GM19351 (cell line): ENCODE data around the gene RELN.
"Not testable (repeated sequence)": the region's sequence is repeated elsewhere in the genome, so short reads cannot be mapped to it uniquely, and the experiment has no call there.

Source experiments
- ATAC-seq: cut with Tn5 transposase; IDR thresholded peaks from one replicate; pipeline ENCODE4 v1.9.1; 2021; ENCODE audit warnings: mild to moderate bottlenecking, moderate library complexity; ENCODE audit not compliant: unreplicated experiment

The RELN gene

DNA sequence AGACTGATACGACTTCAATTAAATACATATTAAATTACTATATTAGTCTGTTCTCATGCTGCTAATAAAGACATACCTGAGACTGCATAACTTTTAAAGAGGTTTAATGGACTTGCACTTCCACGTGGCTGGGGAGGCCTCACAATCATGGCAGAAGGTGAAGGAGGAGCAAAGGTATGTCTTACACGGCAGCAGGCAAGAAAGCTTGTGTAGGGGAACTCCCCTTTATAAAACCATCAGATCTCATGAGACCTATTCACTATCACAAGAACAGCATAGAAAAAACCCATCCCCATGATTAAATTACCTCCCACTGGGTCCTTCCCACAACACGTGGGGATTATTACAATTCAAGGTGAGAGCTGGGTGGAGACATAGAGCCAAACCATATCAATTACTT is 92.6 kb downstream of the RELN start:
- ATAC-seq, result not testable (repeated sequence)

DNA sequence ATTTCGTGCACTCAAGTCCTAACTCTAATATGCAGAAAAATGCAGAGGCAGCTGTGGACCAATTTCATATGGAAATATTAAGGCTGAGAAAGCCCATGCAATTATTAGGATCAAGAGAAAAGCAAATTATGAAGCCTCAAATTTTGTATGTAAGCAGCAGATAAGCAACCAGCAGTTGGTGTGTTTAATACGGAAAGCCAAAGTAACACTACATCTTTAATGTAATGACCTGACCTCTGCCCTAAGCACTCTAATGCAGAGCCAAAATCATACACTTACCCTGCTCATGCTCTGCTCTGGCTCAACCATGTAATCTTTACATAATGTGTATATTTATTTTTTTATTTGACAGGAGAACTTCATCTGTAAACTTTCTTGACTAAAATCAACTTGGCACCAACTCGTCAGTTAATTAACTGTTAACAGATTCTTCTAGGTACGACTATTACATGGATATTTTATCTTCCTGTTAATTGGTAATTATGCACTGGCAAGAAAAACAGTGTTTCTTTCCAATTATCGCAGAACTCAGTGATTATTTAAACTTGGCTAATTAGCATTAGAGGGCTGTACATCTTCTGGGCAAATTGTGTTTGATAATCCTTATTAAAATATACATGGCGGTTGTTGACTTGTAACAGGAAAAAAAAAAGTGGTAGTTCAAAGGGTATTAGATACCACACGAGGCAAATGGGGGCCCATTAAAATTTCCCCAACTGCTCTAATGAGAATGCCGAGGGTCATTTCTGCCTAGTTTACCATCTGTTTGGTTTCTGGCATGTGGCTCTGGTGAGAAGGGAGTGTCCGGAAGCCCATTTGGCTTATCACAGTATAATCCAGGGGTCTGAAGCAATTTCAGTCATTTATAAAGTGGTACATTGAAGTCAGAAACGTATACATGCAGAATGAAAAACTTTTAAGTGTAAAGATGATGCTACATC is 94.5 kb downstream of the RELN start:
- no peak for ATAC-seq

DNA sequence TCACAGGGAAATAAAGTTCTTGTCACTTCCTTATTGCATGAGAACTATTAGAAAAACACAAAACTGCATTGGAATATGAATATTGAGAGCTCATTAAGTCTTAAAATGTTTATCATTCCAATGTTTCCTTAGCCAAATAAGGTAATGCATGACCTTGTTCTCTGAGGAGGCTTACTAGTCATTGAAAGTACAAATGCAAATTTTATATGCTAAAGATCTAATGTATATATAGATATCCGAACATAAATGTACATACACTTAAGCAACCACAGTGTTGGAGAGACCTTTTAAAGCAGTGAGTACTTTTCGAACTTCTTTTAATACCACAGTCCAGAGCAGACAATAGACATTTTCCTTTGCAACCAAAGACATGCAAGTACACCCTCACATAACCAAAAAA is 96.1 kb downstream of the RELN start:
- ATAC-seq, result no peak

DNA sequence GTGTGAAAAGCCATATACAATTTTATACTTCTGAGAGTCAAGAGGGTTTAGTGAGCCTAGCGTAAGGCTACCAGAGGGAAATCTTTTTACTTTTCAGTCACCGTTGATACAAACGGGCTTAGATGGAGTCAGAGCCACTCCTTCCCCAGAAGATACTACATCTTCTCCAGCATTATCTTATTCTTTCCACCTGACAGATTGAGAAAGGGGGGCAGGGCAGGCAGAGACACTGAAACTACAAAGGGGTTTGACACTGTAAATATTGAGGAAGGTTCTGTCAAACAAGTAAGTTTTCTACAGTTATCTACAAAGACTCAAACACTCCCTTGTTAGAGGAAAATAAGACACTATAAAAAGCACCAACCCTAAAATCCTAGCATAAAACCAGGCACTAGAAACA is 100.0 kb downstream of the RELN start:
- ATAC-seq, result no peak

DNA sequence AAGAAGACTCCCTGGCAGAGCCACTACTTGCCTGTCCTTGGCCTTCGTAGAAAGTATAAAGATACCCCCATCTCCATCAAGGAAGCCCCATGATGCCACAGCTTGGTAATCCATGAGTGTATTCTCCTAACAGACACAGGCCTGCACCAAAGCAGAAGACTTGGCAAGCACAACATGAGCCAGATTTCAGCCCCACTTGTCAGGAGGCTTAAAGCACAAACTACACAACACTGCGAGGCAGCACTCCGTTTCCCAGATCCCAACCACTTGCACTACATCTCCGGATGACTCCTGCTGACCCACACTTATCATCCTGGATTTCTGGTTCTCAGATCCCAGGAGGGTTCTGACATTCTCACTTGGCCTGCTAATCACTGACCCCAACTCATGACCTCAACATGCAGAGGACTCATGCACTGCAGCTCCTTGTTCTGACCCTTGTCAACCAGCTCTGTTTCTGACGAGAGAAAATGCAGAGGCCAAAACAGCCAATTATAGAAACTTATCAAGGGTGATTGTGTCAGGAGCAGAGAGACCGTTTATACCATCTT is 100.8 kb downstream of the RELN start:
- ATAC-seq, result no peak

DNA sequence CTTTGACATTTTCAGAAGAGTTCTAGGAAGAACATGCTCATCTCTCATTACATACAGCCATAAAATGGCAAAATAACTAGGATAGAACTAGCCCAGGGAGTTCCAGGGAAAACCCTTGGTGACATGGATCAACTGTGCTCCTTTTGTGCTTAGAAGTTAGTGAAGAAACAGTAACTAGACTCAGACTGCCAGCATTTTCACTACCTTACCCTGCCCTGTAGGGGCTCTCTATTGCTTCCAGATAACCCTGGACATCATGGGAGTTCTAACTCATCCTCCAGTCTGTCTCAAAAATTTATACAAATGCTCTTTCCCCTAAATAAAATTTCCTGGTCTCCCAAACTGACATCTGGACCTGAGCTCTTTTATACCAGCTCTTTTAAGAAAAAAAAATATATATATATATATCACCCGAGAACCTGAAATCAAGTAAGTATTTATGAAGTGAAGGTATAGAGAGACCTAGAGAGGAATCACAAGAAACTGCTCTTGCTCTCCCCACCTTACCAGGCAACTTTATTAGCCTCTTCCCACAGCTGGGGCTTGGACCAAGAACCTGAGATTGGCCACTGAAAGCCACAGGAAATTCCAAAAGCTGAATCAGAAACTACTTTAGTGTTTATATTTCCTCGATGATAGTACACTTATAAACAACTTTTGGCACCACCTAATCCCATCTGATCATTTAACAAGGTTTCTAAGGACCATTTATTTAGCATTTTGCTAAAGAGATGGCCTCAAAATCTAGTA is 101.4 kb downstream of the RELN start:
- no peak for ATAC-seq

DNA sequence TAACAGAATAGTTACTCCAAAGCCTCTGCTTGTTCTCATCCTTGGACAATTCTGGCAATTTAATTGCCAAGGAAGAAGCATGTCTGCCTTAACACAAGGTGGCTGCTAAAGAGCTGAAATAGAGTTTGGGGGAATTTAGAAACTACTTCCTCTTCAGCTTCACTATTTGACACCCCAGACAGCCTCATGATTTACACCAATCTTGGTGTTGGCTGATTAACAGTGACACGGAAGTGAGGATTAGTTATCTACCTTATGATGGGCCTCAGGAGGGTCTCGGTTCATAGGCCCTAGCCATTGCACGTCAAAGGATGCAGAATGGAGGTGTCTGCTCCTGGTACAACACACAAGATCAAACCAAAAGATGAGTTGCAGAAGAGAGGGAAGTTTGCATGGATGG is 102.4 kb downstream of the RELN start:
- no peak for ATAC-seq

DNA sequence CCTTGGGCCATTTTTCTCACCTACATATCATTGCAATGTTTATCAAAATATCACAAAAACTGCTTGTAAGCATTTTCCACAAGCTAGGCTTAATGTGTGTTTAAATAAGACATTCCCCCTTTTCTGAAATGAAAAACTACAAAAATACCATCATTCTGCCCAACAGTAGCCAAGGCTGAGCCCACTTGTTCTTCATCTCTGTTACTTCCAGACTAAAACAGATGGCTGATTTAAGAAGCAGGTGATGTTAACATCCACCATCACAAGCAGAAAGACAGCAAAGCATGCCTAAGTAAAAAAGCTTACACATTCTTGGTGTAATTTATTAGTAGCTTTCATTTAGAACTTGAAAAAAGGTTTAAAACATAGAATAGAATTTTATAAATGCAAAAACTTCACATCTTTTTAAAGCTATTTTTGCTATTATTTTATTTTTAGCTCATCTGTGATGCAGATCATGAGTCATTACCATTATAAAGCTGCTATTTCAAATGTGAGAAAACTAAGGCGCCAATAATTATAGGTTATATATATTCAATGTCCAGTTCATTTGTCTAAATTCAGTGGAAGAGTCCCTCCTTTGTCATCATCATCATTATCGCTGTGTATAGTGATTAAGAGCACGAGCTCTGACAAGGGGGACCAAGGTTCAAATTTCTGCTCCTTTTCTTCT is 109.4 kb downstream of the RELN start:
- no peak for ATAC-seq

DNA sequence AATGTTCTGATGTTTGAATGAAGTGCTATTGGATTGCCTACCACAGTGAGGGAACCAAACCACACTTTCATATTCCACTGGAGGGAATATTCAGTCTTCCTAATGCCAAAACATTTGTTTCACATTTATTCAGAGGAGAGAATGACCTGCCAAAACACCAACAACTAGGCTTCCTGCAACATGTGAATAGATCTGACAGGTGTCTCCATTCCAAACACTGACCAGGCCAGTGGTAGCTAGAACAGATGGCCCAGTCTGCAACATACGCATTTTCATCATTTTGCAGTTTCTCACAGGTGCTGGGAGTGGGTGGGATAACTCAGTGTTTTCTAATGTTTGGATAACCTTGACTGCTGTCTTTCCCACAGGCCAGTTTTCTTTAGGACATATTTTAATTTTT is 110.0 kb downstream of the RELN start:
- ATAC-seq, result no peak

DNA sequence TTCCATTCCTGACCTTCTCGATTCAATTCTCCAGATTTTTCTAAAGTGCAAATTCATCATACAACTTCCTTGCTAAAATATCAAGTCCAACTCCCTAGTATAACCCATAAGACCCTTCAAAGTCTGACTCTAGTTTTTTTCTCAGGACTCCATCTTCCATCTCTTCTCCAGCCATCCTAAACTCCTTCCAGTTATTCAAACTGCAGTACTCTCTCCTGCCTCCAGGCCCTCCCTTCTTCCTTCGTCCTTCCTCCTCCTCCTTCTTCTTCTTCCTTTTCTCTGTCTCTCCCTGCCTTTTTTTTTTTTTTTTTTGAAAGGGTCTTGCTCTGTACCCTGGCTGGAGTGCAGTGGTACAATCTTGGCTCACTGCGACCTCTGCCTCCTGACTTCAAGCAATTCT is 111.9 kb downstream of the RELN start:
- ATAC-seq, result no peak

DNA sequence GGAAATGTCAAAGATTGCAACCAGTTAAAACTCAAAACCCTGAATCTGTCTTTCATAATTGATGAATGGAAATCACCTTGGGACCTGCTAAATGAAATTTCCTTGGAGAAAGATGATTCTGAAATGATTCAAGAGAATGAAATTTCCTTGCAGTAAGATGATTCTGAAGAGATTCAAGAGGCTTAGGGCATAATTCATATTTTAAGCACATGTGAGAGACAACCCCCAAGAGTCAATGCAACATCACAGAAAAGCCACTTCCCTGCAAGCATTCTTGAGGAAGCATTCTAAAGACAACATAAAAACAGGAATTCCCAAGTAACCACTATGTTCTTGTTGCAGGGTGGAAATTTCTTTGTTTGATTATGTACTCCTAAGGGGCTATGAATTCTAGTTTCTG is 113.7 kb downstream of the RELN start:
- no peak for ATAC-seq

DNA sequence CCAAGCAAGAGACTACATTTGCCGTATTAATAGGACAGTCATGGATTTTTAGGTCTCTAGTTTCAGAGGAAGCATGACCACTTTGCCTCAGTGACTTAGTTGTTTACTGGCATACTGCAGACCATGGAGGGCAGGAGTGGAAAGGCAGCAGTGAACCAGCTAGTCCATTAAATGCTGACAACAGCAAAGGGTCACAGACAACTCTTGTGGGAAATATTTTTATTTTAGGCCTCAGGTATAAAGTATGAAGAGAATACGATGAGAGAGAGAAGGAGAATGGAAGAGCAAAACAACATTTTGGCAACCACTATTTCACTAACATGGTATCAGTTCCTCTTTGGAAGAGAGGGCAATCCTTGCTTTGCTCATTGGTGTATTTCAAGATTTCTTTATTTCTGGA is 118.0 kb downstream of the RELN start:
- ATAC-seq, result no peak

DNA sequence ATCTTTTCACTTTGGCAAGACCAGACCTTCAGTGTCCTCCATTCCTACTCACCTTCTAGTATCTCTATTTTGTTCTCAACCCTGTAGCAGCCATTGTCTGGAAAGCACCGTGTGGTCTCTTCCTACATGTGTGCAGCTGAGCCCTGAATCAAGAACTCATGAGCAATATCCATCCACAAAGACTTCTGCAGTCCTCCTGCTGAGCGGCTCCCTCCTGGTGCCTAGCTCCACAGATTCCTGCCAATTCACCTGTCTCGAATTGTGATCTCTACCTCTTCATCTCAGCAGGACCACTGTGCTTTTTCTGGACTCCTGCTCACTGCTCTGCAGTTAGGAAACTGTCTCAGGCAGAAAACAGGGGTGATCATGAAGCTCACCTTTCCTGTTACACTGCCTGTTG is 118.8 kb downstream of the RELN start:
- ATAC-seq, result no peak

DNA sequence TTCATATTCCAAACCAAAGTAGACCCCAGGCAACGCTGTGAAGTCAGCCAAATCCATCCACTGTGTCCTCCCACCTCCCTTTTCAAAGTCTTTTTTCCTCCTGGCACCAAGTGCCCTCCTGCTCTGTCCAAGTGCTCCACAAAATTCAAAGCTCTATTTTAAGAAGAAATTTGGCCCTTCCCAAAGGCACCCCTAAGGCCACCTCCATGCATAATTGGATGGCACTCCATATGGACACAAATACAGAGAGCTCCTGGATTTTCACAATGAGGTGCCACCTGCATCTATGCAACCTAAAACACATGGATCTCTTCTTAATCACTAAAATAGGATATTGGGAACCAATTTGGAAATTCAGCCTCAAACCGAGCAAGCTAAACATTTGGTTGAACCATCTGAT is 121.6 kb downstream of the RELN start:
- no peak for ATAC-seq

DNA sequence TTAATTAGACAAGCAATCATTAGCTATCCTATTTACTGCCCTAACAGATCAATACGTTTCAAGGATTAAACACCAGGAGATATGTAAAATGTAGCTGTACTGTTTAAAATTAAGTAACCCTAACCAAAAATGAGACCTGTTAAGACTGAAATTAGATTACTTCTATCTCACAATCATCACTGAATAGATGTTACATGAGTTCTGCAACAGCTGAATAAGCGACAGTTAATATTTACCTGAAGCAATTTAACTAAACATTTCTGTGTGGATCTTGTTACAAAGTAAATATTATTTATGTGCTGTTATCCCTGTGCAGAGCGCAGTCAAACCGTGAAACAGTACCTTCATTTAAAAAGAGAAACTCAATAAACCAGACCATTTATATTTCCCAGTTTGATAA is 122.5 kb downstream of the RELN start:
- no peak for ATAC-seq

DNA sequence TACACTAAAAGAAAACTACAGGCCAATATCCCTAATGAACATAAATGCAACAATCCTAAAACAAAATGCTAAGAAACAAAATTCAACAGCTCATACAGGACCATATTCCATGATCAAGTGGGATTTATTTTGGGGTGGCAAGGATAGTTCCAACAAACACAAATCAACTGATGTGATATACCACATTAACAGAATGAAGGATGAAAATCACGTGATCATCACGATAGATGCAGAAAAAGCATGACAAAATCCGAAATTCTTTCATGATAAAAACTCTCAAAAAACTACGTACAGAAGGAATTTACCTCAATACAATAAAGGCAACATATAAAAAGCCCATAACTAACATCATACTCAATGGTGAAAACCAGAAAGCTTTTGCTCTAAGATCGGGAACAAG is 124.0 kb downstream of the RELN start:
- no peak for ATAC-seq

DNA sequence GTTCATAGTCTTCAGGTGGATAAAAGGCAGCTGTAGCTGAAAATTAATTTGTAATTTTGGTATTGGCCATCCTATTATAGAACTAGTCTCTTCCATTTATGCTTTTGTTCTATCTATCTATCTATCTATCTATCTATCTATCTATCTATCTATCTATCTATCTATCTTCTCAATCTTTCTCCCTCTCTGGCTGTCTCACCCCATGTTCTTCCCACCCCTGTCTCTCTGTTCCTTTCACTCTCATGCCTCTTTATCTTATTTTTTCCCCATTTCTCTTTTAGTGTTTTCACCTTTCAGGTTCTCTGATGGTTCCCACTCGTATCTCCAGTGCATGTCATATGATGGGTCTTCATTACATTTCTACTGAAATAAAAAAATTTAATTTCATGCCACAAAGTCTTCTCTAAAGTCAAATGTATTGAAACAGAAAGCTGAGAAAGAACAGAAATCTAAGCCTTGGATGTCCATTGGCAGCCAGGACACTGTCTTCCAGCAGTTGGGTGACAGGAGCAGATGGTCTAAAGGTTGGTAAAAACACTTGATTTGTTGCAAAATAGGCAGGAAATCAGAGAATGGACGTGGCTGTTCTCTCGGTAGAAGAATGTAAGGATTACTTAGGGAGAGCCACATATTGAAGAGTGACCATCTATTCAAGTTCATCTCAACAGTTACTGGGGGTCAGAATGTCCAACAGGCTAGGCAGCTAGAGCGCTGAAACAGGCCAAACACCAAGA is 127.0 kb downstream of the RELN start:
- no peak for ATAC-seq

DNA sequence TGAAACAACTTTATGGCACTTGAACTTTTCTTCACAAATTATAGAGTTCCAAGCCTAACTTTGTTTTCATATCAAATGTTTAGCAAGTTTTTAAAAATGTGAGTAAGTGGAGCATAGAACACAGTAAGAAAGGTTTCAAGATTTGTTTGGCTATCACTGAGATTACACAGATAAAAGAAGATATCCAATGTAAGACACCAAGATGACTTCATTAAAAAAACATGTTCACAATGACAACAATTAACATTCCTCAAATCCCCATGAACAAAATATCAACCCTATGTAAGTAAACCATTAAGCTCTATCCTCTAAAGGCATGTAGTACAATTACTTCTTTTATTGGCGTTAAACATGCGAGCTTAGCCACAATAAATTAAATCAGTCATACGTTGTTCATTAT is 129.7 kb downstream of the RELN start:
- no peak for ATAC-seq

DNA sequence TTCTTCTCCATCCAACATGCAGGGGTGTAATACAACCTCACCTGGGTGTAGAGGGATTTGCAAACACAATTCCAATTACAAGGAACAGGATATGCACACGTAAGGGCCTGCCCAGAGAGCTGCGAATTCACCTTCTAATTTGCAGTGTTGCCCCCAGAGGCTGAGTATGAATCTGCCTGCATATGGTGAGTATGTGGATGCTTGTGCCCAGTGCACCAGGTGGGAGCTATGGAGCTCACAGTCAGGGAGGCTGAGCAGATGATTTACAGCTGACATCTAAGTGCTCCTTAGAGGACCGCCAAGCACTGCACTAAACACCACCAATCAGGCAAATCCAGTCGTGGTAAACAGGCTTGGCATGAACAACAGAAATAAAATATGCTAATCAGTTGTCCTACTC is 132.0 kb downstream of the RELN start:
- ATAC-seq, result no peak

DNA sequence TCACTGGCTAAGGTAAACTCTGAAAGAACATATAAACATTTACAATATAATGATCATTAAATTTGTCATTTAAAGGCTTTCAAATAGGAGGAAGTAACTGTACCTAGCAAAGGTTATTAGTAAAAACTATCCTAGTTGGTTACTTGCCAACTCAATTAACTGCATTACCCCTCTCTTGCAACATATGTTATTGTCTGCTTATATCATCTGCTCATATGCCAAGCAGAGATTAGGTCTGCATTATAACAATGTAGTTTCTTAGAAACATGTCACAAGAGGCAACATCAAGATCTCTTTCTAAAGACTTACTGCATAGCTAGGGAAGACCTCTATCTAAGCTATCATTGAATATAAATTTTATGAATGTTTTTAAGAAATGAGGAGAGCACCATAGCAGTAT is 132.5 kb downstream of the RELN start:
- ATAC-seq, result no peak

DNA sequence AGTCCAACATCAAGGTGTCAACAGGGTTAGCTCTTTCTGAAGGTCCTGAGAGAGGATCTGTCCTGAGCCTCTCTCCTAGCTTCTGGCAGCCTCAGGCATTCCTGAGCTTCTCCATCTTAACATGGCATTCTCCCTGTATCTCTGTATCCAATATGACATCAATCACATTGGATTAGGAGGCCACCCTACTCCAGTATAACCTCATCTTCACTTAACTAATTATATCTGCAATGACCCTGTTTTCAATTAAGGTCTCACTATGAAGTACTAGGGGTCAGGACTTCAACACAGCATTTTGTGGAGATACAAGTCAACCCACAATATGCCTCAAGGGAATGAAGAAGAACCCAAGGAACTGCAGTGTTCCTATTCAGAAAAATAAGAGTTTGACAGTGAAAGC is 133.8 kb downstream of the RELN start:
- no peak for ATAC-seq
